GM23338 (cell line): ENCODE measurements around the gene S100A5.

ENCODE experiments used
- CREB1 ChIP-seq: fragments of 250-450 bp; sonication (Bioruptor Pico); IDR thresholded peaks from 2 replicates; pipeline ENCODE4 v1.5.0; 2020; ENCODE audit warnings: low read depth, mild to moderate bottlenecking, moderate library complexity
- EZH2 ChIP-seq: fragments of 200-600 bp; sonication (generic); IDR thresholded peaks from one replicate; pipeline ENCODE4 v1.8.0; 2017; ENCODE audit warnings: antibody characterized with exemption, mild to moderate bottlenecking, low read depth; ENCODE audit not compliant: unreplicated experiment
- EZH2phosphoT487 ChIP-seq: fragments of 200-600 bp; sonication (generic); IDR thresholded peaks from one replicate; pipeline ENCODE4 v1.8.1; 2018; ENCODE audit warnings: antibody characterized with exemption; ENCODE audit not compliant: unreplicated experiment
- JUNB ChIP-seq: IDR thresholded peaks from one replicate; pipeline ENCODE4 v1.6.1; 2016; ENCODE audit warnings: antibody characterized with exemption; ENCODE audit not compliant: unreplicated experiment
- NANOG ChIP-seq: IDR thresholded peaks from 2 replicates; pipeline ENCODE4 v1.6.1; 2016; ENCODE audit warnings: antibody characterized with exemption, borderline replicate concordance
- POLR2AphosphoS5 ChIP-seq: IDR thresholded peaks from 2 replicates; pipeline ENCODE4 v1.6.1; 2016; ENCODE audit warnings: antibody characterized with exemption, low read depth
- ZNF114 ChIP-seq: fragments of 250-450 bp; sonication (Bioruptor Pico); IDR thresholded peaks from 2 replicates; pipeline ENCODE4 v1.5.0; 2020; ENCODE audit warnings: mild to moderate bottlenecking, moderate library complexity
- TF ChIP-seq, protein P1 (sequence below), 2 experiments: fragments of 200-600 bp in 1 of 2; sonication (generic) in 1 of 2; conservative IDR thresholded peaks; 2 replicates each; pipeline versions ENCODE4 v1.5.1 to v1.6.1; 2016 to 2017; ENCODE audit warnings: antibody characterized with exemption in 2 of 2, low read depth in 2 of 2, mild to moderate bottlenecking in 2 of 2, moderate library complexity in 1 of 2
- TF ChIP-seq, protein P2 (sequence below): IDR thresholded peaks from 2 replicates; pipeline ENCODE4 v1.6.1; 2016; ENCODE audit warnings: antibody characterized with exemption
- TF ChIP-seq, protein P3 (sequence below): IDR thresholded peaks from one replicate; pipeline ENCODE4 v1.6.1; 2018; ENCODE audit warnings: antibody characterized with exemption; ENCODE audit not compliant: unreplicated experiment

DNA sequence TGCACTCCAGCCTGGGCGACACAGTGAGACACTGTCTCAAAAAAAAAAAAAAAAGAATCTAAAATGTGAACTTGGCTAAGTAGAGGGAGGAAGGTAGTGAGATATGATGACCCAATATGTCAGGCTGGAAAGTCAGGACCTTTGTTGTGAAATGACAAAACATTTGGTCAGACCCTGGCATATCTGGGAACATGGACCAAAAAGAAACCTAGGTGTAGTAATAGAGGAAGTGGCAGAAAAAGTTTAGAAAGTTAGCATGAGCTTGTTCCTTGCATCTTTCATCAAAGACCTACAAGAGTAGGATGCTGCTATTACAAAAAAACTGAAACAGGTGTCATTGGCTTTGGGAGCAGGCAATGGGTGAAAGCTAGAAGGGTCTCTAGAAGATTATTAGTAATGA, 15.6 kb upstream of the S100A5 start:
- TF ChIP-seq, protein P1, sequence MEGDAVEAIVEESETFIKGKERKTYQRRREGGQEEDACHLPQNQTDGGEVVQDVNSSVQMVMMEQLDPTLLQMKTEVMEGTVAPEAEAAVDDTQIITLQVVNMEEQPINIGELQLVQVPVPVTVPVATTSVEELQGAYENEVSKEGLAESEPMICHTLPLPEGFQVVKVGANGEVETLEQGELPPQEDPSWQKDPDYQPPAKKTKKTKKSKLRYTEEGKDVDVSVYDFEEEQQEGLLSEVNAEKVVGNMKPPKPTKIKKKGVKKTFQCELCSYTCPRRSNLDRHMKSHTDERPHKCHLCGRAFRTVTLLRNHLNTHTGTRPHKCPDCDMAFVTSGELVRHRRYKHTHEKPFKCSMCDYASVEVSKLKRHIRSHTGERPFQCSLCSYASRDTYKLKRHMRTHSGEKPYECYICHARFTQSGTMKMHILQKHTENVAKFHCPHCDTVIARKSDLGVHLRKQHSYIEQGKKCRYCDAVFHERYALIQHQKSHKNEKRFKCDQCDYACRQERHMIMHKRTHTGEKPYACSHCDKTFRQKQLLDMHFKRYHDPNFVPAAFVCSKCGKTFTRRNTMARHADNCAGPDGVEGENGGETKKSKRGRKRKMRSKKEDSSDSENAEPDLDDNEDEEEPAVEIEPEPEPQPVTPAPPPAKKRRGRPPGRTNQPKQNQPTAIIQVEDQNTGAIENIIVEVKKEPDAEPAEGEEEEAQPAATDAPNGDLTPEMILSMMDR (conservative IDR thresholded peaks at IDR 0.05; ENCODE audit: low read depth in 2 of 2): no peak
- TF ChIP-seq EZH2phosphoT487 (no peak), POLR2AphosphoS5 (no peak), EZH2 (no peak), CREB1 (CRISPR knock-in tag) (no peak), ZNF114 (CRISPR knock-in tag) (no peak), JUNB (no peak), NANOG (no peak)
- TF ChIP-seq, protein P2, sequence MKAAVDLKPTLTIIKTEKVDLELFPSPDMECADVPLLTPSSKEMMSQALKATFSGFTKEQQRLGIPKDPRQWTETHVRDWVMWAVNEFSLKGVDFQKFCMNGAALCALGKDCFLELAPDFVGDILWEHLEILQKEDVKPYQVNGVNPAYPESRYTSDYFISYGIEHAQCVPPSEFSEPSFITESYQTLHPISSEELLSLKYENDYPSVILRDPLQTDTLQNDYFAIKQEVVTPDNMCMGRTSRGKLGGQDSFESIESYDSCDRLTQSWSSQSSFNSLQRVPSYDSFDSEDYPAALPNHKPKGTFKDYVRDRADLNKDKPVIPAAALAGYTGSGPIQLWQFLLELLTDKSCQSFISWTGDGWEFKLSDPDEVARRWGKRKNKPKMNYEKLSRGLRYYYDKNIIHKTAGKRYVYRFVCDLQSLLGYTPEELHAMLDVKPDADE: no peak
- TF ChIP-seq, protein P3, sequence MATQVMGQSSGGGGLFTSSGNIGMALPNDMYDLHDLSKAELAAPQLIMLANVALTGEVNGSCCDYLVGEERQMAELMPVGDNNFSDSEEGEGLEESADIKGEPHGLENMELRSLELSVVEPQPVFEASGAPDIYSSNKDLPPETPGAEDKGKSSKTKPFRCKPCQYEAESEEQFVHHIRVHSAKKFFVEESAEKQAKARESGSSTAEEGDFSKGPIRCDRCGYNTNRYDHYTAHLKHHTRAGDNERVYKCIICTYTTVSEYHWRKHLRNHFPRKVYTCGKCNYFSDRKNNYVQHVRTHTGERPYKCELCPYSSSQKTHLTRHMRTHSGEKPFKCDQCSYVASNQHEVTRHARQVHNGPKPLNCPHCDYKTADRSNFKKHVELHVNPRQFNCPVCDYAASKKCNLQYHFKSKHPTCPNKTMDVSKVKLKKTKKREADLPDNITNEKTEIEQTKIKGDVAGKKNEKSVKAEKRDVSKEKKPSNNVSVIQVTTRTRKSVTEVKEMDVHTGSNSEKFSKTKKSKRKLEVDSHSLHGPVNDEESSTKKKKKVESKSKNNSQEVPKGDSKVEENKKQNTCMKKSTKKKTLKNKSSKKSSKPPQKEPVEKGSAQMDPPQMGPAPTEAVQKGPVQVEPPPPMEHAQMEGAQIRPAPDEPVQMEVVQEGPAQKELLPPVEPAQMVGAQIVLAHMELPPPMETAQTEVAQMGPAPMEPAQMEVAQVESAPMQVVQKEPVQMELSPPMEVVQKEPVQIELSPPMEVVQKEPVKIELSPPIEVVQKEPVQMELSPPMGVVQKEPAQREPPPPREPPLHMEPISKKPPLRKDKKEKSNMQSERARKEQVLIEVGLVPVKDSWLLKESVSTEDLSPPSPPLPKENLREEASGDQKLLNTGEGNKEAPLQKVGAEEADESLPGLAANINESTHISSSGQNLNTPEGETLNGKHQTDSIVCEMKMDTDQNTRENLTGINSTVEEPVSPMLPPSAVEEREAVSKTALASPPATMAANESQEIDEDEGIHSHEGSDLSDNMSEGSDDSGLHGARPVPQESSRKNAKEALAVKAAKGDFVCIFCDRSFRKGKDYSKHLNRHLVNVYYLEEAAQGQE: no peak
